ENCODE results near the gene ARL3. TPM values are rescaled to one million over a fixed set of nuclear protein-coding genes. Genes with fewer than 3 reads are reported as not detected.

ARL3 gene
- total RNA-seq, 1 donor from 2014 or later: 12.1 TPM

- Mint-ChIP-seq H3K36me3 (ENCODE audit: low read depth) (peaks cover 2% of the 10 kb centered on the region), H3K9me3 (ENCODE audit: low read depth) (no peaks in the 10 kb centered on the region), H3K4me3 (ENCODE audit: unreplicated experiment) (peak overlapping the region; percentile 96), H3K27ac (ENCODE audit: unreplicated experiment) (peak overlapping the region; percentile 99), H3K4me1 (ENCODE audit: low read depth) (peaks cover 51% of the 10 kb centered on the region), H3K27me3 (ENCODE audit: low read depth) (no peaks in the 10 kb centered on the region)
- no peak for DNase-seq (ENCODE audit: low spot score)
- no peak for TF ChIP-seq CTCF (IDR thresholded peaks at IDR 0.05)
Observed at GRCh38 chr10:102645388-102645740, 68.8 kb downstream of the ARL3 start.

- peak overlapping the region; percentile 99 for H3K27ac Mint-ChIP-seq (ENCODE audit: unreplicated experiment)
- no peaks in the 10 kb centered on the region for H3K9me3 Mint-ChIP-seq (ENCODE audit: low read depth)
- peak; percentile 97 for DNase-seq (ENCODE audit: low spot score)
- peak overlapping the region; percentile 96 for H3K4me3 Mint-ChIP-seq (ENCODE audit: unreplicated experiment)
- H3K27me3 Mint-ChIP-seq (ENCODE audit: low read depth): no peaks in the 10 kb centered on the region
- TF ChIP-seq CTCF (IDR thresholded peaks at IDR 0.05): peak; percentile 78
- peaks cover 47% of the 10 kb centered on the region for H3K4me1 Mint-ChIP-seq (ENCODE audit: low read depth)
- peaks cover 2% of the 10 kb centered on the region for H3K36me3 Mint-ChIP-seq (ENCODE audit: low read depth)
Observed at GRCh38 chr10:102644646-102645387, 69.4 kb downstream of the ARL3 start.

- peak; percentile 82 for DNase-seq (ENCODE audit: low spot score)
Observed at GRCh38 chr10:102644066-102644645, 70.0 kb downstream of the ARL3 start, which contains the start of gene TRIM8. Gene TRIM8 (plus strand): TSS chr10:102644479. CDS start chr10:102644618, 139 bp downstream.

GRCh38 chr10:102643336-102644065 lies 70.7 kb downstream of the ARL3 start:
- H3K27me3 Mint-ChIP-seq (ENCODE audit: low read depth): no peaks in the 10 kb centered on the region
- peak overlapping the region; percentile 97 for H3K27ac Mint-ChIP-seq (ENCODE audit: unreplicated experiment)
- peak overlapping the region; percentile 84 for H3K4me3 Mint-ChIP-seq (ENCODE audit: unreplicated experiment)
- H3K9me3 Mint-ChIP-seq (ENCODE audit: low read depth): no peaks in the 10 kb centered on the region
- no peak for TF ChIP-seq CTCF (IDR thresholded peaks at IDR 0.05)
- DNase-seq (ENCODE audit: low spot score): peak; percentile 79
- H3K4me1 Mint-ChIP-seq (ENCODE audit: low read depth): peaks cover 36% of the 10 kb centered on the region
- peaks cover 2% of the 10 kb centered on the region for H3K36me3 Mint-ChIP-seq (ENCODE audit: low read depth)

More at GRCh38 chr10:102644066-102644645, 70.0 kb downstream of the ARL3 start, which contains the start of gene TRIM8:
- no peaks in the 10 kb centered on the region for H3K27me3 Mint-ChIP-seq (ENCODE audit: low read depth)
- peak within 1 kb of the TSS; percentile 96 for H3K4me3 Mint-ChIP-seq (ENCODE audit: unreplicated experiment)
- H3K27ac Mint-ChIP-seq (ENCODE audit: unreplicated experiment): peak within 1 kb of the TSS; percentile 99
- H3K36me3 Mint-ChIP-seq (ENCODE audit: low read depth): peaks cover 2% of the 10 kb centered on the region
- no peaks in the 10 kb centered on the region for H3K9me3 Mint-ChIP-seq (ENCODE audit: low read depth)
- peaks cover 42% of the 10 kb centered on the region for H3K4me1 Mint-ChIP-seq (ENCODE audit: low read depth)
- TF ChIP-seq CTCF (IDR thresholded peaks at IDR 0.05): no peak

GRCh38 chr10:102642736-102643335 lies 71.4 kb downstream of the ARL3 start:
- Mint-ChIP-seq H3K27ac (ENCODE audit: unreplicated experiment) (peak overlapping the region; percentile 97), H3K9me3 (ENCODE audit: low read depth) (no peaks in the 10 kb centered on the region), H3K4me3 (ENCODE audit: unreplicated experiment) (peak overlapping the region; percentile 84), H3K4me1 (ENCODE audit: low read depth) (peaks cover 29% of the 10 kb centered on the region), H3K27me3 (ENCODE audit: low read depth) (no peaks in the 10 kb centered on the region), H3K36me3 (ENCODE audit: low read depth) (peaks cover 2% of the 10 kb centered on the region)
- peak; percentile 18 for TF ChIP-seq CTCF (IDR thresholded peaks at IDR 0.05)
- peak; percentile 88 for DNase-seq (ENCODE audit: low spot score)

Data from chondrocyte (in vitro differentiated cells).